22Rv1 (cell line): ENCODE data around the gene CSRP1.
A peak's percentile ranks its signal among the peaks of the same experiment; 100 is the strongest.

Source experiments
- H3K27ac ChIP-seq: fragments of 450-650 bp; 2 replicates; pipeline ENCODE4 v1.5.1; 2017
- ZFX ChIP-seq: fragments of 450-650 bp; IDR thresholded peaks from 2 replicates; pipeline ENCODE4 v1.6.1; 2017; ENCODE audit warnings: antibody characterized with exemption, borderline replicate concordance
- TF ChIP-seq, protein P1 (sequence below): fragments of 450-650 bp; IDR thresholded peaks from 2 replicates; pipeline ENCODE4 v1.5.1; 2017; ENCODE audit warnings: mild to moderate bottlenecking

Gene CSRP1

GRCh38 chr1:201470581-201470980 lies 36.3 kb downstream of the CSRP1 start:
- no peak overlapping the region for H3K27ac ChIP-seq
- TF ChIP-seq, protein P1, sequence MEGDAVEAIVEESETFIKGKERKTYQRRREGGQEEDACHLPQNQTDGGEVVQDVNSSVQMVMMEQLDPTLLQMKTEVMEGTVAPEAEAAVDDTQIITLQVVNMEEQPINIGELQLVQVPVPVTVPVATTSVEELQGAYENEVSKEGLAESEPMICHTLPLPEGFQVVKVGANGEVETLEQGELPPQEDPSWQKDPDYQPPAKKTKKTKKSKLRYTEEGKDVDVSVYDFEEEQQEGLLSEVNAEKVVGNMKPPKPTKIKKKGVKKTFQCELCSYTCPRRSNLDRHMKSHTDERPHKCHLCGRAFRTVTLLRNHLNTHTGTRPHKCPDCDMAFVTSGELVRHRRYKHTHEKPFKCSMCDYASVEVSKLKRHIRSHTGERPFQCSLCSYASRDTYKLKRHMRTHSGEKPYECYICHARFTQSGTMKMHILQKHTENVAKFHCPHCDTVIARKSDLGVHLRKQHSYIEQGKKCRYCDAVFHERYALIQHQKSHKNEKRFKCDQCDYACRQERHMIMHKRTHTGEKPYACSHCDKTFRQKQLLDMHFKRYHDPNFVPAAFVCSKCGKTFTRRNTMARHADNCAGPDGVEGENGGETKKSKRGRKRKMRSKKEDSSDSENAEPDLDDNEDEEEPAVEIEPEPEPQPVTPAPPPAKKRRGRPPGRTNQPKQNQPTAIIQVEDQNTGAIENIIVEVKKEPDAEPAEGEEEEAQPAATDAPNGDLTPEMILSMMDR = no peak
- TF ChIP-seq ZFX = no peak

DNA sequence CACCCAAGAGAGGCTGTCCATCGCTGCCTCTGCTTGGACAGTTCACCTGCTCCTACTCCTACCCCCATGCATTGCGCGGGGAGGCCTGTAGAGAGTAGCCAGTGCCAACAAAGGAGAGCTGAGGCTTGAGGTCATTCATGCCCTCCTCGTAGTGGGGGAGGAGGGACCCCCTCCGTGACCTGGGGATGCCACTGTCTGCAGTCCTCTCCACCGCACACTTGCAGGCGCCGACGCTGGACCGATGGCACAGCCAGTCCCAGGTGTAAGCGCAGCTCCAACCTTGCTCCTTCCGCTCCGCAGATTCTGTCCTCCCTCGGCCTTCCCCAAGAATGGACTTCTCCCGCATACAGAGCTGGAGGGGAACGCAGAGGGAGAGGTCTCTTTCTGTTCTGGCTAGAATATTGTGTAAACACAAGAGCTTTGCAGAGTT lies 37.3 kb downstream of the CSRP1 start:
- peak overlapping the region; percentile 62; the same call in 1 of the 2 replicates for H3K27ac ChIP-seq
- TF ChIP-seq, protein P1 = no peak
- no peak for TF ChIP-seq ZFX

DNA sequence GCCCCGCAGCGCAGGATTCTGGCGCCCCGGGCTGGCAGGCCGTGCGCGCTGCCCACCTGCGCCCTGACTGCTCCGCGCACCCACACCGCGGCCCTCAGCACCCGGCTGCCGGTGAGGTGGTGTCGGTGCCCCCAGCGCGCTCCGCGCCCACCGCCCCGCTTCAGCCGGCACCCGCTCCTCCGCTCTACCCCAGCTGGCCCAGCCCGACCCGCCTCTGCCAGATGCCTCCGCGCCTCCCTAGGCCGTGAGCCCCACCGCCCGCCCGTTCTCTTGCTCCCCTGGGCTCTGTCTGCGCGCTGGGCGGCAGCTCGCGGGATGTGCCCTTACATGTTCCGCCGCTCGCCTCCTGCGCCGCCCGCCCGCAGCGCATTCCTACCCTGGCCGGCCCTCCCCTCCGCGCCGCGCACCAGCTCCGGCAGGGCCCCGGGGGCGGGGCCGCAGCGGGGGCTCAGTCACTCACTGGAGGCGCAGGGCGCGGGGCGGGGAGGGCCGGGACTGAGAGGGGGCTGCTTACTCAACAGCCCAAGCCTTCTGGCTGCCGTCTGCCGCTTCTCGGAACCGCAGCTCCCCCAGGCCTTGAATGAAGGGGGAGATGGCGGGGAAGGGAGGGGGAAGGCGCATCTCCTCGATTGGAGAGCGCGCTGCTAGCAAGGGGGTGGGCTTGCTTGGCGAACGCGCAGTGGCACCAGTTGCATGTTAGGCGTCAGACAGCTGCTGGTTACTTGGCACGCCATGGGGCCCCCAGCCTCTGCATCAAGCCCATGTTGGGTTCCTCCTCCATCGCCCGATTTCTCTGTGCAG lies 37.9 kb downstream of the CSRP1 start, which contains the start of gene PHLDA3:
Gene PHLDA3 (minus strand): TSS at position 345 of the 801 bp plus-strand sequence. CDS start 402 bp downstream, outside the sequence.
- H3K27ac ChIP-seq = peak within 1 kb of the TSS; percentile 62
- TF ChIP-seq ZFX = no peak
- TF ChIP-seq, protein P1 = no peak

- TF ChIP-seq, protein P1 = no peak
- no peak for TF ChIP-seq ZFX
- peak overlapping the region; percentile 62 for H3K27ac ChIP-seq
Measured at GRCh38 chr1:201468501-201468843, 38.5 kb downstream of the CSRP1 start.

- no peak overlapping the region for H3K27ac ChIP-seq
Measured at GRCh38 chr1:201466492-201466891, 40.4 kb downstream of the CSRP1 start.

GRCh38 chr1:201465698-201466290 lies 41.1 kb downstream of the CSRP1 start:
- no peak overlapping the region for H3K27ac ChIP-seq
- TF ChIP-seq, protein P1 = no peak
- no peak for TF ChIP-seq ZFX

More at GRCh38 chr1:201466492-201466891, 40.4 kb downstream of the CSRP1 start:
- TF ChIP-seq, protein P1 = no peak
- no peak for TF ChIP-seq ZFX

DNA sequence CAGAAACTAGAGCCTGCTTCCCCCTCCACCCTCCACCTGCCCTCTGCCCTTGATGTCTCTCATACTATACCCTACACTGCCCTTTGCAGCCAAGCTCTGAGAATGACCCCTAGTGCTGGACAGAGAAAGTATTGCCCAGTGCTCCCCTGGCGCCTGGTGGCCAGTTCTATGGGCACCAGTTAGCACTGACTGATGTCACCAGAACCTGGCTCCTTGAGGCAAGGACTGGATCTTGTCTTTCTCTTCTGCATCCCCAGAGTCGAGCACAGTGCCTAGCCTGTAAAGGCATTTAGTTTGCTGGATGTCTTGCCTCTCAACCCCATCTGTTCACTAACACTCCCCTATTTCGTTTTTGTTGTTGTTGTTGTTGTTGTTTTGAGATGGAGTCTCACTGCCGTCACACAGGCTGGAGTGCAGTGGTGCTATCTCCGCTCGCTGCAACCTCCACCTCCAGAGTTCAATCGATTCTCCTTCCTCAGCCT lies 43.8 kb downstream of the CSRP1 start:
- no peak for TF ChIP-seq ZFX
- TF ChIP-seq, protein P1 = no peak
- H3K27ac ChIP-seq = no peak overlapping the region
